ENCODE measurements around the gene PGAM2.
"Not testable (repeated sequence)": the region's sequence is repeated elsewhere in the genome, so short reads cannot be mapped to it uniquely, and the experiment has no call there.

PGAM2 gene

DNA sequence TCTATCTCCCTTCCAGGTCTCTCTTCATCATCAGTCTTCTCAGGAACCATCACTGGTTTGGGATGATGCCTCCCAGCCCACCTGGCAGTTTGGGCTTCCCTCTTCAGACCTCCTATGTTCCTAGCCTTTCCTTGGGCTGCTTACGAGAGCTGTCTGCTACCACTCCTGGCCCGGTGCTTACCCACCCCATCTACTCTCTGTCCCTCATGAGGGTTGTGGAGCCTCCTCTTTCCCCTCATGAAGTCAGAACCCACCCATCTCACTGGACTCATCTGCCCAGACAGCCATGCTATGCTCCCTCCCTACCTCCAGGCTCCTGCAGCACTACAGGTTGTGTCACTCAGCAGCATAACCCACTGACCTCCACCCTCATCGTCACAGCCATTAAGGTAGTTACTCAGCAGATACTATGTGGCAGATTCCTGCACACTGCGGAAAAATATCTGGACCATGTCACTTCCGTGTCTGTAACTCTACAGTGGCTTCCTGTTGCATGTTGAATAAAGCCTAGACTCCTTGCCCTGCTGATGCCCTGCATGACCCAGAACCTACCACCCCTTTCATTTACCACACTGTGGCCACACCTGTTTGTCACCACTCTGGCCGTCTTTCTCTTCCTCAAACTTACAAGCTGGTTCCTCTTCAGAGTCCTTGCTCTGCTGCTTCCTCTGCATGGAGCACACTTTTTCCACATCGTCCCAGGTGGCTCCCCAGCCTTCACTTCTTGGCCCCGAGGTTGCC lies 18.9 kb downstream of the PGAM2 start:
- DNase-seq, result no peak

DNA sequence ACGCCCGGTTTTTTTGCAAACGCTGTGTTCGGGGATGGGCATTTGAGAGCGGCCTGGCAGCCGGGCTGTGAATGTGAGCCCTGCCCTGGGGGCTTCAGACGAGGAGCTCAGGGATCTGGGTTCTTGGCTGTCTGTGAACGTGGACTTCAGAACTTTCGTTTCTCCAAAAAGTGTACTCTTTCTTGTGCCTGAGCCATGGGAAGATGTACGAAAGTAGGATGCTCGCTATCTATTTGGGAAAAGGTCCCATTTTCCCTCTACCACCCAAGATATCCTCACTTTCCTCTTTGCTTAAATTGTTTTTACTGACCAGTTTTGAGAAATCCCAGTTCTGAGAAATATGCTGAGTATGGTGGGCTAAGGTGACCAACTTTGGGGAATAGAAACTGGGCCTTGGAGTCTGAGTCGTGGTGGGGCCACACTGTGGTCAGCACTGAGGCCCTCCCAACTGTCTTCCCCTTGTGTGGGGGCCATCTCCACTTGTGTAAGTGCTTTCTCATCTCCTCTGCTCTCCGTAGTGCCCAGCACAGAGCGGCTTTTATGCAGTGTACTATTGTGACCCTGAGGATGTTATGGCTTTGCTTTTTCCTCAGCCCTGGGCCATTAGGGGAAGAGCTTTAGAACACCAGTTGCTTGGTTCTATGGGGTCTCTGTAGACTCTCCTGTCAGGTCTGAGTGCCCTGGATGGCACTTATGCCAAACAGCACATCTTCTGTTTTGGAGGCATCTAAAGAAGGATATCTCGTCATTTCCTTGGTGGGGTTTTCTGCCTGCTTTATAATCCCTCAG lies 19.9 kb downstream of the PGAM2 start:
- DNase-seq, result no peak

DNA sequence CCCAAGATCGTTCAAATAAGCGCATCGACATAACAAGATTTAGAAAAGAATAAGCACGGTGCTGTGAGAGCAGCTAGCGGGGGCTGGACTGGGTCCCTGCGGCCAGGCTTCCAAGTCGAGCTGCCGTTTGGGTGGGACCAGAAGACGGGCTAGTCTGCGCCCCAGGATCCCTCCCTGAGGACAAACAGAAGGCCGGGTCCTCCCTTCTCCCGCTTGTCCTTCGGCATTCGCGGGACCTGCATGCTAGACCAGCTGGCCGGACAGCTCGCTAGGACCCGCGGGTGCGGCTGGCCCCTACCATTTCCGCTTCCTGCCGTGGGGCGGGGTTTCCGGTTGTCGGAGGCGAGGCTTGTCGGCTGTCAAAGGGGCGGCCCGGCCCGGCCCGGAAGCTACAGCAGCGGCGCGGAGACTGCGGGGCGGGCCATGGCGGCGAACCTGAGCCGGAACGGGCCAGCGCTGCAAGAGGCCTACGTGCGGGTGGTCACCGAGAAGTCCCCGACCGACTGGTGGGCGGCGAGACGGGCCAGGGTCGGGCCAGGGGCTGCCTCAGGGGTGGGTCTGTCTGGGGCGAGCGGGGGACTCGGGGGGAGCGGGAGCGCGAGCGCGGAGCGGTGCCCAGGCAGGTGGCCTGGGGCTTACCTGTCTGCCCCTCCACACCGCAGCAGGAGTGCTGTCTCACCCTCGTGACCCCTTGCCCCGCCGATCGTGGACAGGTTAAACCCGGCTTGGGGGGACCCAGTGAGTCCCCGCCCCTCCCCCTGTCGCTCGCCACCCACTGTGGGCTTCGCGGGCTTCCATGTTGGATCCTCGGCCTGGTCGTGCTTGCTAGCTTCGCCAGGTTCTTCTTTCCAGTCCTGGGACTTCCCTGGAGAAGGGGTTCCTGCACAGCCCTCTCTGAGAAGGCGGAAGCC lies 20.8 kb downstream of the PGAM2 start, which contains the start of gene DBNL:
DBNL (plus strand) TSS at position 388 of the 911 bp plus-strand sequence; CDS start at position 424, 36 bp downstream.
- DNase-seq, result peak; percentile 86 to 90

DNA sequence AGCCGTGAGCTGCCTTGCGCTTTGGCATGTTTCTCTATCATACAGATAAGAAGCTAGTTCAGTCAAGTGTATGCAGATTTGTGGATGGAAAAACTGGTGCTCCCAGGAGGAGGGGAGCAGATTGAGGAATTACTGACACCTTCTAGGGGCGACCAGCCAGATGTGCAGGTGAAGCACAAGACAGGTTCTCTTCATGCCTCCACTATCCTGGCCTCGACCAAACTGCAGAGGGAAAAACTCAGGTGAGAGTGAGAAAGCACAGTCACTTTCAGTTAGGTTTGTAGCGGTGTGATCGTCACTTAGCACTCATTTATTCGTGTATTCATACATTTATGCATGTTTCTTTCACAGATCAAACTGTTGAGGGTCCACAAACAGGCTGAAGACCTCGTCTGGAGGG lies 21.5 kb downstream of the PGAM2 start:
- DNase-seq, result no peak

DNA sequence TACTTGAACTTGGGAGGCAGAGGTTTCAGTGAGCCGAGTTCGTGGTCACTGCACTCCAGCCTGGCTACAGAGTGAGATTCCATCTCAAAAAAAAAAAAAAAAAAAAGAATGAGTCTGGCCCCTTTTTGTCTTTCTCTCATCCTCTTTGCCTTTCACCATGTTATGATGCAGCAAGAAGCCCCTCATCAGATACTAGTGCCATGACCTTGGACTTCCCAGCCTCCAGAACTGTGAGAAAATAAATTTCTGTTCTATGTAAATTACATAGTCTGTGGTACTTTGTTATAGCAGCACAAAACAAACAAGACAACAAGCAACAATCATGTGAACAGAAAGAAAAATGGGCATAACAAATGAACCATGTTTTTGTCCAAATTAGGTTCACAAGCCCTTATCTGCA lies 23.1 kb downstream of the PGAM2 start:
- no peak for DNase-seq

DNA sequence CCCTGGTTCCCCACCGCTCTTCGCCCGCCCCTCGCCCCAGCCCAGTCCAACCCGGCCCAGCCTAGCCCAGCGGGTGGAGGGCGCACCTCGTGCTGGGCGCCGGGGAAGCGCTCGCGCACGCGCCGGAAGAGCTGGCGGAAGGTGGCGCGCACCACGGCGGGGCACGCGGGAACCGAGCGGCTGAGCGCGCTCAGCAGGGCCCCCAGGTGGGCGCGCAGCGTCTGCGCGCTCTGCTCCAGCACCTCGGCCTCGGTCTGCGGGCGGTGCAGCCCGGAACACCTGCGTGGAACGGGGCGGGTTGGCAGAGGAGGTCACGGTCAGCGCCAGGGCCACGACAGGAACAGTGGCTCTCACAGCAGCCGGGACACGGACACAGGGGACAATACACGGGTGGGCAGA lies 24.9 kb downstream of the PGAM2 start:
- peak; percentile 40 to 62 for DNase-seq

DNA sequence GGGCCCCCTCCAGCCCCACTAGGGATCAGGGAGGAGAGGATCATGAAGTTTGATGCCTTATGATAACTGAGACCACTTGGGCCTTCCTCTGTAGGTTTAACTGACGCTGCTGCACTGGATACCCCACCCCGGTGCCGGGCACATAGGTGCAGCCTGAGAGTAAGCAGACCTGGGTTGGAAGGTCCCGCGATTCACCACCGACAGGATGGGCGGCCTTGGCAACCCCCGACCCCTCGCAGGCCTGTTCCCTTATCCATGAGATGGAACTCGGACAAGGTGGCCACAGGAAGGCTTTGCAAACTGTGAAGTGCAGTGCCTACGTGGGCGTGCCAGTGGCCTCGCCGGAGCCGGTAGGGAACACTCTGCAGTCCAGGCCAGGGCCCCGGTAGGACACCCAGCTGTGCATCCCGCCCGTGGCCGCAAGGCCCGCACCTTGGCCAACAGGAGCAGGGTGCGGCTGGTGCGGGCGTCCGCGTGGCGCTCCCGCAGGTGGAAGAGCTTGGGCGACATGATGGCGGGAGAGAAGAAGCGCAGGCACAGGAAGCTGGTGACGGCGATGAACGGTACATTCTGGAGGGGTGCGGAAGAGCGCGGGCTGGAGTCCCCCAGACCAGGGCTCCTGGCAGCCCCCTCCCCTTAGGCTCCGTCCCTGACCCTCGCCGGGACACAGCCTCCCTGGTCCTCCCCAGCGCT lies 25.4 kb downstream of the PGAM2 start:
- DNase-seq, result not testable (repeated sequence)

DNA sequence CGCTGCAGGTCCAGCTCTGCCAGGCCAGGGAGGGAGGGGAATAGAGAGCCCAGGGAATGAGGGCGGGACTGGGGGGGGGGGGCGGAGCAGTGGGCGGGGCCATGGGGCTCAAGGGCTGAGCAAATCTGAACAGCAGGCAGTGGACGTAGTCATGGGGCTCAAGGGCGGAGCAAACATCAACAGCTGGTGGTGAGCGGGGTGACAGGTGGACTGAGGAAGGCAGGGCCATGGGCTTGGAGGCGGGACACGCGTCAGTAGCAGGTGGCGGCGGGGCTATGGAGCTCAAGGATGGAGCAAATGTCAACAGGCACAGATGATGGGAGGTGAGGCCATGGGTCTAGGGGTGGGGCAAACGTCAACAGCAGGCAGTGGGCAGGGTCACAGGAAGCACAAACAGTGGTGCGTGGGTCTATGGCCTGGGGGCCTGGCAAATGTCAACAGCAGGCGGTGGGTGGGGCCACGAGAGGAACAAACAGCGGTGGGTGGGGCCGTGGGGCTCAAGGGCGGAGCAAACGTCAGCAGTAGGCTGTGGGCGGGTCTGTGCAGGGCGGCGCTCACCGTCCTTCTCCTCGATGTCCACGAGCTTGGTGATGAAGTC lies 26.3 kb downstream of the PGAM2 start:
- peak; percentile 71 to 77 for DNase-seq

DNA sequence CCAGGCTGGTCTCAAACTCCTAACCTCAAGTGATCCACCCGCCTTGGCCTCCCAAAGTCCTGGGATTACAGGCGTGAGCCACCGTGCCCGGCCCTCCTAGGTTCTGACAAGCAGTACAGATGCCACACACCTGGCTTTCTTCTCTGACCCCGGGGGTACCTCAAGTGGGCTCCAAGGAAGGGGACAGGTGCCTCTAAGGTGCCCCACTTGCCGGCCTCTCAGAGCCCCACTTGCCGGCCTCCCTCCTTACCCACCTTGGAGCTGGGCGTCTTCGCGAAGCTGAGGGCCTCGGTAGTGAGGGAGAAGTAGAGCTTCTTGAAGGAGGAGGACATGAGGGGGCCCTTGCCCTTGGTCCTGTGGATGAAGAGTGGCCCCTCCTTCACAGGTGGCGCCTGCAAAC lies 26.8 kb downstream of the PGAM2 start:
- not testable (repeated sequence) for DNase-seq

DNA sequence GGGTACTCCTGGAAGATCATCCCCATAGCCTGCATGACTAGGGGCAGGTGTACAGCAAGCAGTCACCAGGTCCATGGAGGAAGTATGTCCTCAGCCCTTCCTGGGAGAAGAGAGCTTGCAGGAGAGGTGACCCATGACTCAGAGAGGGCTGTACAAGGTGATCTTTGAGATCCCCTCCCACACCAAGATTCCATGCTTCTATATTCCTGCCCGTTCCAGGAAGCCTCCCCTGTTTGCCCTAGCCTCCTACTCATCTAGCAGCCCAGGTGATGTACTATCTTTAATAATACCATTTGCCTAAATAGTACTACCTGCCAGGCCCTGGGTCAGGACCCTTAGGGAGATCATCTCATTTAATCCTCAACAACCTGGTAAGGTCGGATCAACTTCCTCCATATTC lies 27.4 kb downstream of the PGAM2 start:
- DNase-seq, result not testable (repeated sequence)

DNA sequence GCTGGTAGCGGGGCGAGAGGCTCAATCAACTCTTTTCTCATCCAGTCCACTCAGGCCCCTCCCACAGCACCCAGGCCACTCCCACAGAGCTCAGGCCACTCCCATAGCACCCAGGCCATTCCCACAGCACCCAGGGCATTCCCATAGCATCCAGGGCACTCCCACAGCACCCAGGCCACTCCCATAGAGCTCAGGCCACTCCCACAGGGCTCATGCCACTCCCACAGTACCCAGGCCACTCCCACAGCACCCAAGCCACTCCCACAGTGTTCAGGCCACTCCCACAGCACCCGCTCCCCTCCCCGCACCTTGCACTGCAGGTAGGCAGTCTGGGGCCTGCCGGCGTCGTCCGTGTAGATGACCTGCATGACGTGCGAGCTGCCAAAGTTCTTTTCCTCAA lies 29.0 kb downstream of the PGAM2 start:
- DNase-seq, result peak in 1 of 2 donors; percentile 43

DNA sequence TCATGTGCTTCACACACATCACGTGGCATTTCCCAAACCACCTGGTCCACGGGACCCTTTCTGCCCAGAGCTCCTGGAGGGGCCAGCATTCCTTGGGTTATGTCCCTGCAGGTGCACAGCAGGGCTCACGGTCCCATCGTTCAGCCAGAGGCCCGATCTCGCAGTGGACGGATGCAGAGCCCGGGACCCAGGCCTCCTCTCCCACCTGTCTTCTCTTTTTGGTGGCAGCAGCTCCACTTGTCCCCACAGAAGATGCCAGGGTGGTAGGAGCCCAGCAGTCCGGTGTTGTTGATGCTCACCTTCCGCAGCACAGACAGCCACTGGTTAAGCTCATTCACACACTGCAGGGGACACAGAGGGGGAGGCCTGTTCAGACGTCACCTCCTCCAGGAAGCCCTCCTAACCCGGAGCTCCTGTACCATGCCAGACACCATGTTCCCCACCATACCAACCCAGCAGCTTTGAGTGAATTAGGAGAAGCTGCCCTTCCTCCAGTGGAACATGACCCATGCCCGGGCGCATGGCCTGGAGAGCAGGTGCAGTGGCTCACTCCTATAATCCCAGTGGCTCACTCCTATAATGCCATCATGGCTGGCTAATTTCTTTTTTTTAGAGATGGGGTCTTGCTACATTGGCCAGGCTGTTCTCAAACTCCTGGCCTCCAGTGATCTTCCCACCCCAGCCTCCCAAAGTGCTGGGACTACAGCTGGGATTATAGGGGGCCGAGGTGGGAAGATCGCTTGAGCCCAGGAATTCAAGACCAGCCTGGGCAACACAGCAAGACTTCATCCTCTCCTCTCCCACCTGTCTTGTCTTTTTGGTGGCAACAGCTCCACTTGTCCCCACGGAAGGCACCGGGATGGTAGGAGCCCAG lies 31.2 kb downstream of the PGAM2 start:
- DNase-seq, result not testable (repeated sequence)

DNA sequence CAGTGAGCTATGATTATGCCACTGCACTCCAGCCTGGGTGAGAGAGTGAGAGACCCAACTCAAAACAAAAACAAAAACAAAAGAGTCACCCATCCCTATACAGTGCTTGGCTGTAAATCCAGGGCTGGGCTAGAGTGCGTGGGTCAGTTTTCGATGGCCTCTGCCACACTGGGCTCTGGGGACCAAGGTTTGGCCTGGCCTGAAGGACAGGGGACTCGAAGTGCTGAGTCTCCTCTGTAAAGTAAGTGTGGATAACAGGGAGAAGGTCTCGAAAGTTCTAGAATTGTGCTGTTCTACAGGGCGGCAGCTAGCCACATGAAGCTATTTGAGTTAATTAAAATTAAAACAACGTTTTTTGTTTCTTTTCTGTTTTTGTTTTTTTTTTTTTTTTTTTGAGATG lies 33.3 kb downstream of the PGAM2 start:
- DNase-seq, result not testable (repeated sequence)

DNA sequence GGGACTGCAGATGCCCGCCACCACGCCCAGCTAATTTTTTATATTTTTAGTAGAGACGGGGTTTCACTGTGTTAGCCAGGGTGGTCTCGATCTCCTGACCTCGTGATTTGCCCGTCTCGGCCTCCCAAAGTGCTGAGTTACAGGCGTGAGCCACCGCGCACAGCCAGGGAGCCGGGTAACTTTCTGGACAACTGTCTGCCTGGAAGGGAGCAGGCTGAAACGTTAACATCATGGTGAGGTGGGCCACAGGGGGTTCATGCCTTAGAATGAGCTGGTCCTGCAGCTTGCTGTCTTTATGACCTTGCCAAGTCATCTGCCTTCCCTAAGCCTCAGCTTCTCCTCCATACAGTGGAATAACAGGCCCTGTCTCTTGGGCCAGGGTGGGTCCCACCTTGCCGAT lies 34.0 kb downstream of the PGAM2 start:
- DNase-seq, result not testable (repeated sequence)

DNA sequence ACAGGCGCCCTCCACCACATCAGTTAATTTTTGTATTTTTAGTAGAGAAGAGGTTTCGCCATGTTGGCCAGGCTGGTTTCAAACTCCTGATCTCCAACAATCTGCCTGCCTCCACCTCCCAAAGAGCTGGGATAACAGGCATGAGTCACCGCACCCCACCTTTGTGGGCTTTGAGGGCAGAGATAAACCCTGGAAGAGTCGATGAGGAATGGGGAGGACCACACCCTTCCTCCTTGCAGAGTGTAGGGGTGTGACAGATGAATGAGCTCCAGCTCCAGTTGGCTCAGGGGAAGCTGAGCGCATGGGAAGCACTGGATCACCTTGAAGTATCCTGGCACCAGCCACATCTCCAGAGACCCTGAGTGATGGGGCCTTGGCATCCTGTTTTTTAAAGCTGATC lies 35.3 kb downstream of the PGAM2 start:
- DNase-seq, result not testable (repeated sequence)

DNA sequence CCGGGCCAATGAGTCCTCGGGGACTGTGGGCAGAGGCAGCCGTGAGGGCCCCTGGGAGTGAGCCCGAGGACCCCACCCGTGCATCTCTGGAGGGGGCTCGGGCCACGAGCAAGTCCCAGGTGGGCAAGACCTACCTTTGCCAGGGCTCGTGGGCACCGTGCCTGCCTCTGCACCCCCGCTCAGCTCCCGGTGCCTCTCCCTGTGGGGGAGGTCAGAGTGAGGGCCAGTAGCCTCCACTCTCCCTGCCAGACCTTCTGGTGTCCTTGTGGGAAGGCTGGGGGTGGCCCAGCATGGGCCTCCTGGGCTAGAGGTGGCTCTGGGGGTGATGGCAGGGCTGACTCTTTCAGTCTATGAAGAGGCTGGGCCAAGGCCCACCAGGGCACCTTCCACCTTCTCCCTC lies 35.9 kb downstream of the PGAM2 start:
- DNase-seq, result not testable (repeated sequence)

DNA sequence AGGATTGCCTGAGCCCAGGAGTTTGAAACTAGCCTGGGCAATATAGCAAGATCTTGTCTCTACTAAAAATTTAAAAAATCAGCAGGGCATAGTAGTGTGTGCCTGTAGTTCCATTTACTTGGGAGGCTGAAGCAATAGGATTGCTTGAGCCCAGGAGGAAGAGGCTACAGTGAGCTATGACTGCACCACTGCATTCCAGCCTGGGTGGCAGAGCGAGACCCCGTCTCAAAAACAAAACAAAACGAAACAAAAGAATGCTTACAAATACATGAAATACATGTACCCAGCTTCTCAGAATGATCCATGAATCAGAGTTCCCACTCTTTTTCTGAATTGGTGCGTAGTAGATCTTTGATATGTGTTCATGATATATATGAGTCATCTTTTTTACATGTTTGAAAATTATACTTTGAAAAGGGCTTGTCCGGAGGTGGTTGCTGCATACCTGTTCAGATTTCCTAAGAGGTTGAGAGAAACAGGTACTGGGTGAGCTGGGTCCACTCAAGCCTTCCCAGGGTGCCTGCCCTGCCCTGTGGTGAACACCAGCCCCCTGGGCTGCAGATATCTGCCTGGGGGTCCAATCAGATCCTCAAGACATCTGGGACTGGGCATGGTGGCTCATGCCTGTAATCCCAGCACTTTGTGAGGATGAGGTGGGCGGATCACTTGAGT lies 42.4 kb downstream of the PGAM2 start:
- DNase-seq, result not testable (repeated sequence)

DNA sequence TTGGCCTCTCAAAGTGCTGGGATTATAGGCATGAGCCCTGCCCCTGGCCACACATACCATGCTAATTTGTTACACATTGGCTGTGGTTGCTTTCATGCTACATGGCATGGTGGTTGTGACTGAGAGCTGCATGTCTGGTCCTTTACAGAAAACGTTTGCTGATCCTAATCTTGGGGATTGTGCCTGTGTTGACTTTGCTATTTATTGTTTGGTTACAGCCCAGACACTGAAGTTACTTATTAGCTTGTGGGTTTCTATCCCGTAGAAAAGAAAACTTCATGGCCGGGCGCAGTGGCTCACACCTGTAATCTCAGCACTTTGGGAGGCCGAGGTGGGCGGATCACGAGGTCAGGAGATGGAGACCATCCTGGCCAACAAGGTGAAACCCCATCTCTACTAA lies 43.3 kb downstream of the PGAM2 start:
- not testable (repeated sequence) for DNase-seq

DNA sequence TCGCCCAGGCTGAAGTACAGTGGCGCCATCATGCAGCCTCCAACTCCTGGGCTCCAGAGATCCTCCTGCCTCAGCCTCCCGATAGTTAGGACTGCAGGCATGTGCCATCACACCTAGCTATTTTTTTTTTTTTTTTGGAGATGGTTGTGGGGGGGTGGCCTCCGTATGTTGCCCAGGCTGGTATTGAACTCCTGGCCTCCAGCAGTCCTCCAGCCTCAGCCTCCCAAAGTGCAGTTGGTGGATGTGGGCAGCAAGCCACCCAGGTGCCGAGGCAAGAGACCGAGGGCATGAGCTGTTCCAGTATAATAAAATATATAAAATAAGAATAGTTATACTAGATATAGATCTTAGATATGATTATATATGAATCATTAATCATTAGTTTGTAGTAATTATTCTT lies 45.5 kb downstream of the PGAM2 start:
- DNase-seq, result not testable (repeated sequence)

All from stimulated activated CD4-positive, alpha-beta T cell treated with anti-CD3 and anti-CD28 coated beads, Interleukin-2, amount 100 ng/mL, for 48 hours (primary cell).